Measurements from ENCODE around the gene NRROS. TPM values are rescaled to one million over a fixed set of nuclear protein-coding genes. Genes with fewer than 3 reads are reported as not detected.

The NRROS gene
- 0.05 TPM in 1 of 5 replicates, not detected in the others for total RNA-seq (2022; extraction: Qiagen RNA extraction)

DNA sequence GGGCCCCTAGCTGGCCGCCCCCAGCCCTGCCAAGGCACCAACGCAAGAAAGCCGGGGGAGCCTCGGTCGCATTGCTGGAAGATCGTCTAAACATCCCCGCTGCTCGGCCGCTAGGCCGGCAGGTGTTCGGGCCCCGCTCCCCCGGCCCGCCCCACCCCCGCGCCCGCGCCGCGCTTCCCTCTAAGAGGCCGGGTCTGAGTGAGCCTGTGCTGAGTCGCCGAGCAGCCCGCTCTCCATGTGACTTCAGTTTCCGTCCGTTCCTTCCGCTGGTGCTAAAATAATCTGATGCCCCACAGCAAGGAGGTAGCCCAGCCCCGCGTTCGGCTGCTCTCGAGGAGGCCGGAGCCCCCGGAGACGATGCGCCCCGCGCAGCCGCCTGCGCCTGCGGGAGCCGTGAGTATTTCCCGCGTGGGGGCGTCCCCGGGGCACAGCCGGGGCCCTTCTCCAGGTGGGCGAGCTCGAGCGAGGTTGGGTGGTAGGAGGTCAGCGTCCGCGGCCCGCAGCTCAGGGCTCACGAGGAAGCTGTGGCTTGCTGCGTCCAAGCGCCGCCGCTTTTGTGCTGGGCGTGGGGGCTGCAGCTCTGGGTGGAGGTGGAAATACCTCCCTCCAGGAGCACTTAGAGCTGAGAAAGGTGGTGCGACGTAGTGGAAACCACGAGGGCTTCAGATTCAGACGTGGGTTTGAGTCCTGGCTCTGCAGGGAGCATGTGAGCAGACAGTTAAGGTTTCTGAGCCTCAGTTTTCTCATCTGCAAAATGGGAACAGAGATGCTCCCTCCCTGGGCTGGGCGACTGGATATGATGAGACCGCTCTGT lies at the start of gene NRROS:
TSS of gene NRROS (plus strand) at position 212 of the 814 bp plus-strand sequence. CDS start 14,846 bp downstream, outside the sequence.

Other genes starting within 250 kb of the NRROS start
- 5.9 to 9.0 TPM (median 8.1 TPM) in 5 replicates for gene UBXN7, start 207.3 kb upstream of the NRROS start, total RNA-seq (2022; extraction: Qiagen RNA extraction)
- gene RNF168, start 135.9 kb upstream of the NRROS start, total RNA-seq (2022; extraction: Qiagen RNA extraction) = 3.2 to 4.4 TPM (median 3.7 TPM) in 5 replicates
- 0.03 TPM in 1 of 5 replicates, not detected in the others for gene SMCO1, start 124.3 kb upstream of the NRROS start, total RNA-seq (2022; extraction: Qiagen RNA extraction)
- gene WDR53, start 71.1 kb upstream of the NRROS start, total RNA-seq (2022; extraction: Qiagen RNA extraction) = 7.1 to 9.6 TPM (median 8.8 TPM) in 5 replicates
- 5.8 to 7.5 TPM (median 6.9 TPM) in 5 replicates for gene FBXO45, start 71.0 kb upstream of the NRROS start, total RNA-seq (2022; extraction: Qiagen RNA extraction)
- 2.4 to 3.1 TPM (median 2.6 TPM) in 5 replicates for gene CEP19, start 72.6 kb downstream of the NRROS start, total RNA-seq (2022; extraction: Qiagen RNA extraction)
- 28.7 to 32.7 TPM (median 32.4 TPM) in 5 replicates for gene PIGX, start 72.7 kb downstream of the NRROS start, total RNA-seq (2022; extraction: Qiagen RNA extraction)
- gene PAK2, start 100.2 kb downstream of the NRROS start, total RNA-seq (2022; extraction: Qiagen RNA extraction) = 32.1 to 57.2 TPM (median 37.9 TPM) in 5 replicates
- 5.3 to 7.1 TPM (median 5.9 TPM) in 5 replicates for gene SENP5, start 228.2 kb downstream of the NRROS start, total RNA-seq (2022; extraction: Qiagen RNA extraction)